HL-60/S4 treated with retinoic acid at 250 ng/mL for 4 days and 3 days (cell line): ENCODE measurements around the gene MPND.
"Not testable (repeated sequence)": the region's sequence is repeated elsewhere in the genome, so short reads cannot be mapped to it uniquely, and the experiment has no call there.

Experiments
- in situ Hi-C: fragments of 300-500 bp; cut with MboI; formaldehyde crosslinking; loops from 2 replicates; pipeline ENCODE4 v1.7.0; 2022; ENCODE audit warnings: low sequenced_read_pairs

MPND gene

DNA sequence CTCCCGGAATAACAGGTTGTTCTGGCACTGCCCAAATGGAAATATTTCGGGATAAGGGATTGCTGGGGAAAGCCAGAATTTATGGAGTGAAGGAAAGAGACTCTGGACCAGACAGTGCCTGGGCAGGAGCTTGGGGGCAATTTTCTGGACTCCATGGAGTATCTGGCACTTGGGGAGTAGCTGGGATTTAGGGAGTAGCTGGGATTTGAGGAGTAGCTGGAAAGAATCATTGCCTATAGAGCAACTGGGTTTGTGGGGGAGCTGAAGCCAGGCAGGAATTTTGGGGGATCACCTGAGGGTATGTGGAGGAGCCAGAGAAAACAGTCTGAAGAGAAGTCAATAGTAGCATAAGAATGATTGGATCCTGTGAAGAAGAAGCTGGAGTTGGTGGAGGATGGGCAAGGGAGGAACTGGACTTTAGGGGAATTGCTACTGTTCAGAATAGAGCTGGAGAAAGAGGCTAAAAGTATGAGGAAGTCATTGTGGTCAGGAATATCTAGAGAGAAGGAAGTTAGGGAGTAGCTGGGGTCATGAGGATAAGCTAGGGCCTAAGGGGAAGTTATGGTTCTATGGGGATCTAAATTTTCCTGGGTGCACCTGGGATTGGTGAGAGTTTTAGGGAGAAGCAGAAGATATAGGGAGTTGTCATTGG is 24.2 kb upstream of the MPND start:
- in situ Hi-C loops, result no loop called here

DNA sequence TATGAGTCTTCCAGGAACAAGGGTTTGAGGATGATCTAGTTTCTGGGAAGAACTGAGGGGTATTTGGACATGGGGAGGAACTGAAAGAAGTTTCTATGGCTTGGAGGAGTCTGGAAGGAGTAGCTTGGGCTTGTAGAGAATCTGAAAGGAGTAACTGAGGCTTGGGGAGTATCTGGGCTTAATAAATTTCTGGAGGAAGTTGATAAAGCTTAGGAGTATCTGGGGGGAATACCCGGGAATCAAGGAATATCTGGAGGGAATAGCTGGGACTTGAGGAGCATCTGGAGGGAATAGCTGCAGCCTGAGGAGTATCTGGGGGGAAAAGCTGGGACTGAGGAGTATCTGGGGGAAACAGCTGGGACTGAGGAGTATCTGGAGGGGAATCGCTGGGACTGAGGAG is 22.9 kb upstream of the MPND start:
- in situ Hi-C loops, result no loop called here

DNA sequence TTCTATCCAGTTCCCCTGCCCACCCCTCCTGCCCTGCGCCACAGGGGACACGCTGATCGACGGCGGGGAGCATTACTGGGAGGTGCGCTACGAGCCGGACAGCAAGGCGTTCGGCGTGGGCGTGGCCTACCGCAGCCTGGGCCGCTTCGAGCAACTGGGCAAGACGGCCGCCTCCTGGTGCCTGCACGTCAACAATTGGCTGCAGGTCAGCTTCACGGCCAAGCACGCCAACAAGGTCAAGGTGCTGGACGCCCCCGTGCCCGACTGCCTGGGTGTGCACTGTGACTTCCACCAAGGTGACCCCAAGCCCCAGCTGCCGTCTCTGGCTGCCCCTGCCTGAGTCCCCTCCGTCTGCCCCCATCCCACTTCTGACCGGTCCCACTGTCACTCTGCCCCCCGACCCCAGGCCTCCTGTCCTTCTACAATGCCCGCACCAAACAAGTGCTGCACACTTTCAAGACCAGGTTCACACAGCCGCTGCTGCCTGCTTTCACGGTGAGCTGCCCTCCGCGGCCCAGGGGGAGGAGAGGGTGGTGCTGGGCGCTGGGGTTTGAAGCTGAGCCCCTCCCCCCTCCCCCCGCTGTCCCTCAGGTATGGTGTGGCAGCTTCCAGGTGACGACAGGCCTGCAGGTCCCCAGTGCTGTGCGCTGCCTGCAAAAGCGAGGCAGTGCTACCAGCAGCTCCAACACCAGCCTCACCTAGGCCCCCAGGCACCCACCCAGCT is 20.3 kb upstream of the MPND start:
- in situ Hi-C loops, result no loop called here

DNA sequence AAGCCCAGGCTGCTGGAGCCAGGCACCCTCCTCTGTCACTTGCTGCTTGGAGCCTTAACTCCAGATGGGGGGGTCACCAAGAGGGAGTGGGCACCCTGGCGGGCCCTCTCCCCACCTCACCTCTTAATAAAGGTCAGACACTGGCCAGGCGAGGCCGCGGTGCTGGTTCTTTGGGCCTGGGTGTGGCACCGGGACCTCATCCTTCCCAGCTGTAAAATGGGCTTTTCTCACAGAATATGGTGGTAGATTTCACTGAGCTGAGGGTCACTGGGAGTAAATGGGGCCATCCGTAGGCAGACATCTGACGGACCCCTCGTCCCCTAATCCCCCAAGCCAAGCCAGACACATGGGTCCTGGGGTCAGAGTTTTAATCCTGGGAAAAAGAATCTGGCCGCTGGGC is 19.7 kb upstream of the MPND start:
- in situ Hi-C loops, result no loop called here

DNA sequence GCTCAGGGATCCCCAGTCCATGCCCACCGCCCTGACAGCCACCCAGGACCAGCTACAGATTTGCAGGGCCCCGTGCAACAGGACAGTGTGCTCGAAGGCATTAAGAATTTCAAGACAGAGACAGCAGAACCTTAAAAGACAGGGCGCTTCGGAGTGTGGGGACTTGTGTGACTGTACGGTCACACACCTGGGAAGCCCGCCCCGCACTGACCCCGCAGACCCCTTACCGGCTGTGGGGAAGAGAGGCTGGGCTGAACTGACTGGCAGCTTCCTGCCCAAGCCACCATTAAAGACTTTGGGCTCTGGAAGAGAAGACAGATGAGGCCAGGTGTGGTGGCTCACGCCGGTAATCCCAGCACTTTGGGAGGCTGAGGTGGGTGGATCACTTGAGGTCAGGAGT is 19.1 kb upstream of the MPND start:
- in situ Hi-C loops, result no loop called here

DNA sequence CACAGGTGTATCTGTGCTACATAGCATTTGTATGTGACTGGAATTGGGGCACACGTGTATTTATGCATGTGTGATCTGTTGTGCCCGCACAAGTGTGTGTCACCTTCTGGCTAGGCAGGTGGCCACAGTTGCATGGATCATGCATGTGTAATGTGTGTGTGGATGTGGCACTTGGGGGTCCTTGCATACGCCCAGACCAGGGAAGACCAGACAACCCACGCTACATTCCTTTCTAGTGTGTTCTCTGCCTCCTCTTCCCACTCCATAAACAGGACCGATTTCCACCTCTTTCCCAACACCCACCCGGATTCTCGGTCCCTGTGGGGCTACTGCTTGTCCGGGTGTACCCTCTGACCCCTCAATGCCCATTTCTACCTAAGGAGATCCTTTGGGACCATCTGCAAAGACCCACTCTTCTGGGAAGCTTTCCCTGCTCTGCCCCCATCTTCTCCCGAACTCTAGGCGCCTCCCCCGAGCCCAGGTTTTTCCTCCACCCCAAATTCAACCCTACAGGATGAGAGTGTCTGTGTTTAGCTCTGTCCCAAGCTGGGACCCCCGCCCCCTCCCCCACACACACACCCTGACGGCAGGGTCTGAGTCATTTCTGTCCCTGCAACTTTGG is 17.0 kb upstream of the MPND start:
- in situ Hi-C loops, result no loop called here

DNA sequence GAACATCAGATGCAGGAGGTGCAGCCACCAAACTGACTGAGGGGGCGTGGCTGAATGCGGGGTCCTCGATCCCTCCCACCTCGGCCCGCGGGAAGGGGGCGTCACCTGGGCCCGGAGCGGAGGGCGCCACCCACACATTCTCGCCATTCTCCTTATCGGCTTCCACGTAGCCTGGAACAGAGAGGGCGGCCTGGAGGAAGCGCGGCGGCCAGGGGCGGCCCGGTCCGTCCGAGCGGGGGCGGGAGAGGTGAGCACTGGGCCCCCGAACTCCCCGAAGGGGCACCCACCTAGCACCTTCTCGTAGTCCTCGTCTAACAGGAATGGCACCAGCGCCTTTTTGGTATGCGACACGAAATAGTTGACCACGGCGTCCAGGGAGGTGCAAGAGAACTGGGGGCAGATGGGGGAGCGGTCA is 16.5 kb upstream of the MPND start:
- in situ Hi-C loops, result no loop called here

DNA sequence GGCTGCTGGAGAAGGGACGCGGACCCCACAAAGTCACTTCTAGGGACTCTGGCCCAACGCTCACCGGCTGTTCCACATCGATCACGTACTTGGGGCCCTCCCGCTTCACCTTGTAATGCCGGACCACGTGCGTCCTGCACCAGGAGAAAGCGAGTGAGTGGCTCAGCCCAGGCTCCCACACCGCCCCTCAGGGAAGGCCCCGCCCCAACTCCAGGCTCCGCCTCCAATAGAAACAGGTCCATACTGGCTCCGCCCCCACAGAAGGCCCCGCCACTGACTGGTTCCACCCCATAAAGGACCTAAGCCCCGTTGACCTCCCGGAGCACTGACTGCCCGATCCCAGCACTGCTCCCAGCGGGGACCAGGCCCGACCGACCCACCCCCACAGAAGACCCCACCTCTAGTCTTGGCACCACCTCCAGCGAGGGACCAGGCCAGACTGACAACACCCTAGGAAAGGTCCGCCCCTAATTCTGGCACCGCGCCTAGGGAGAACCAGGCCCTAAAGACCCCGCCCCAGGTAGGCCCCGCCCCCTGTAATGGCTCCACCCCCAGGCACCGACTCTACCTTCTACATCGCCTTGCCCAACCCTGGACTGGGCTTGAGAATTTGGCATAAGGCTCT is 16.0 kb upstream of the MPND start:
- in situ Hi-C loops, result no loop called here

DNA sequence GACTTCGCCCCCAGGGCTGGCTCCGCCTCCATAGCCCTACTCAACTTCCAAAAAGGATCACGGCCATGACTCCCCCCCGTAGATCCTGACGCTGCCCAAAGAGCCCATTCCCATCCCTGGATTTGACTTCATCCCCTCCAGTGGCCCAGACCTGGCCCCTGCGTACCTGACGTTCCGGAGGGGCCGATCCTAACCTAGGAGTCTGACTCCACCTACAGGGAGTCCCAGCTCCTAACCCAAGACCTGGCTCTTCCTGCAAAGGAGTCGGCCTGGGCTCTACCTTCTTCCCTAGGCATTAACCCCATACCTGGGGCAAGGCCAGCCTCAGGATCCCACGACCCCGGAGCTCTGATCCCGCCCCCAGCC is 15.5 kb upstream of the MPND start:
- in situ Hi-C loops, result no loop called here

DNA sequence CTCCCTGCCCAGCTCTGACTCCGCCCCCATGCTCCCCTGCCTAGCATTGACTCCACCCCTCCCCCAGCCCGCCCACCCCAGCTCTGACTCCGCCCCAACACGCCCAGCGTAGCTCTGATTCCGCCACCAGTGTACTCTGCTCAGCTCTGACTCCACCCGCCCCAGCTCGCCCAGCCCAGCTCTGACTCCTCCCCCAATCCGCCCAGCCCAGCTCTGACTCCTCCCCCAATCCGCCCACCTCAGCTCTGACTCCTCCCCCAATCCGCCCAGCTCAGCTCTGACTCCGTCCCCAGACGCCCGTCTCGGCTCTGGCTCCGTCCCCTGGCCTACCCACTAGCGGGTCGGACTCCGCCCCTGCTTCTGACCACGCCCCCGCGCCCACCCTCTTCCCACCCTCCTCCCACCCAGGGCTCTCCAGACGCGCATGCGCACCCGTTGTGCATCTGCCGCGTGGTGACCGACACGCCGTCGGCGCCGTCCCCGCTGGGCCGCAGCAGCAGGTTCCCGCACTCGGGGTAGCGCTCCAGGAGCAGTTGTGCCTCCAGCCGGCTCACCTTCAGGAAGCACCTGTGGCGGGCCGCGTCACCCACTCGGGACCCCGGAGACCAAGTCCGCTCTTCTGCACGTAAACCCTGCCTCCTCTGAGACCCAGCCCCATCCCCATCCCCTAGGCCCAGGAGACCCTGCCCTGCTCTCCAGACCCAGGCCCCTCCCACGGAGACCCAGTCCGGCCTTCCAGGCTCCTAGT is 14.9 kb upstream of the MPND start:
- in situ Hi-C loops, result no loop called here

DNA sequence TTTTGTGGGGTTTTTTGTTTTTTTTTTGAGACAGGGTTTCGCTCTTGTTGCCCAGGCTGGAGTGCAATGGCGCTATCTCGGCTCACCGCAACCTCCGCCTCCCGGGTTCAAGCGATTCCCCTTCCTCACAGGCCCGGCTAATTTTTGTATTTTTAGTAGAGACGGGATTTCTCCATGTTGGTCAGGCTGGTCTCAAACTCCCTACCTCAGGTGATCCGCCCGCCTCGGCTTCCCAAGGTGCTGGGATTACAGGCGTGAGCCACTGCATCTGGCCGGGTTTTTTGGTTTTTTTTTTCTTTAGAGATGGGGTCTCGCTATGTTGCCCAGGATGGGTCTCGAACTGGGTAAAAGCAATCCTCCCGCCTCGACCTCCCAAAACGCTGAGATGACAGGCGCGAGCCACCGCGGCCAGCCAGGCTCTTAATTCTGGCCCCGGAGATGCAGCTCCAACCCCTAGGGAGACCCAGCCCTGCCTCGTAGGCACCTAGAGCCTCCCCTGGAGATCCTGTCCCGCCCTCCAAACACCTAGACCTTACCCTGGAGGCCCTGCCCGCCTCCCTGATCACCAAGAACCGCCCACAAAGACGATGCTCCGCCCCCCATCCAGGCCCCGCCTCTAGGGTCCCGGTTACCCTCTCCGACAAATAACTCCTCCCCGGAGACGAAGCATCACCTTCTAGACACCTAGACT is 14.2 kb upstream of the MPND start:
- in situ Hi-C loops, result not testable (repeated sequence)

DNA sequence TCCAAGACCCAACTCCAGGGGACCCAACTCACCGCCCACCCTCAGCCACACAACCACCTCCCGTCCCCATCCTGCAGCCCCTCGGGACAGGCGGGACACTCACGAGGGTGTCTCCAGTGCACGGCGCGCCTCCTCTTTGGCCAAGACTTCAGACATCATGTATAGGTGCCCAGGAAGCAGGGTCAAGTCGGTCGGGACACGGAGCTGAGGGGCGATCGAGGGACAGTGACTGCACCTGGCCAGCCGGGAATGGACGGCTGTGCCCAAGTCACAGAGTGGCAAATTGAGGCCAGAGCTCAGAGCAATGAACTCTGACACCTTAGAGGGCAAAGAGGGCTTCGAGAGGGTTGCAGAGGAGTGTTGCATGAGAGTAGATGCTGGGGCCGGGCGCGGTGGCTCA is 13.5 kb upstream of the MPND start:
- in situ Hi-C loops, result no loop called here

DNA sequence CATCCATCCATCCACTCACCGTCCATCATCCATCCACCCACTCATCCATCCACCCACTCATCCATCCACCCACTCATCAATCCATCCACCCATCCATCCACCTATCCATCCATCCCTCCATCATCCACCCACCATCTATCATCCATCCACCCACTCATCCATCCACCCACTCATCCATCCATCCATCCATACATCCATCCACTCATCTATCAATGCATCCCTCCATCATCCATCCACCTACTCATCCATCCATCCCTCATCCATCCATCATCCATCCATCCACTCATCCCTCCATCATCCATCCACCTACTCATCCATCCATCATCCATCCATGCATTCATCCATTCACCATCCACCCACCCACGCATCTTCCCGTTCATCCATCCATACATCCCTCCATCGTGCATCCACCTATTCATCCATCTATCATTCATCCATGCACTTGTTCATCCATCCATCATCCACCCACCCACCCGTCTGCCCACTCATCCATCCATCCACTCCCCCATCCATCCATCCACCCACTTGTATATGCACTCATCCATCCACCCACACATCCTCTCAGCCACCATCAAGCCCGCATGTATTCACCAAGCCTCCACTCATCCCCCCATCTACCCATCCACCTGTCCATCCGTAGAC is 8.3 kb upstream of the MPND start:
- in situ Hi-C loops, result no loop called here

DNA sequence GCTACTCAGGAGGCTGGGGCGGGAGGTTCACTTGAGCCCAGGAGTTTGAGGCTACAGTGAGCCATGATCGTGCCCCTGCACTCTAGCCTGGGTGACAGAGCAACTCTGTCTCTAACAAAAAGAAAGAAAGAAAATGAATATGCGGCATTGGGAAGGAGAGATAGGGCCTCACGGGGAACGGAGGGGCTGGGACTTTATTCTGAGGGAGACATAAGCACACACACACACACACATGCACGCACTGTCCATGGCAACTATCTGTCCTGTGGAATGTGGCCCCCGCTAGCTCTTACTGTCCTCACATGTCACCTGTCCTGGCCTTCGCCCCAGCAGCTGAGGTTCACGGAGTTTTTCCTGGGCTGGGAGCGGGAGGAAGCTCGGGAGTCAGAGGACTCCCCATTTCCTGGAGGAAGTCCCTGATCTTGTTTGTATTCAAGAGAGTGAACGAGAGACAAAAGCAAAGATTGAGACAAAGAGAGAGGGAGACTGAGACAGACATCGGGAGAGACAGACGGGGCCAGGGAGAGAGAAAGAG is 5.4 kb upstream of the MPND start:
- in situ Hi-C loops, result no loop called here

DNA sequence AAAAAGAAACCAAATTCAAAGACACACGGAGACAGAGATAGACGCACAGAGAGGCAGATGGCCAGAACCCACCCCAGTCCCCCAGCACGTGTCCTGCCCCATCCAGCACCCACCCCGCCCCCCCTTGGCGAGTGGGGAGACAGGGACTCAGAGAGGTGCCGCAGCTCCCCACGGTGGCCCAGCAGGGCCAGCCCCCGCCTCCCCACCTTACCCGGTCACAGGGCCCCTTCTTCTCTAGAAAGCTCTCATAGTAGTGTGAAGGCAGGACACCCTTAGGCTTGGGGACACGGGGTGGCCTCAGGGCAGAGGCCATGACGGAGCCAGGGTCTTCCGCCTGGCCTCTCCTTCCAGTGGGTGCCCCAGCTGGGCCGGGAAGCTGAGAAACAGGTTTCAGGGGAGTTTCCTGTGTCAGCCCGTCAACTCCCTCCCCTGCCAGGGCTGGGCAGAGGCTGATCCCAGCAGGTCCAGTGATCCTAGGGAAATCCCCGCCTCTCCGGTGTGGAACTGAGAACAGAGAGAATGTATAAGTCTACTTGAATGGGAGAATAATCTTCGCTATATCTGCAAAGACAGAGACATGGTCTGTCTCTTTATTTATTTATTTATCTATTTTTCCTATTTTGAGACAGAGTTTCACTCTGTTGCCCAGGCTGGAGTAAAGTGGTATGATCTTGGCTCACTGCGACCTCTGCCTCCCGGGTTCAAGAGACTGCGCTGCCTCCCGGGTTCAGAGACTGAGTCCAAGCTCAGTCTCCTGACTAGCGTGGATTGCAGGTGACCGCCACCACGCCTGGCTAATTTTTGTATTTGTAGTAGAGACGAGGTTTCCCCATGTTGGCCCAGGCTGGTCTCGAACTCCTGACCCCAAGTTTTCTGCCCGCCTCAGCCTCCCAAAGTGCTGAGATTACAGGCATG is 4.7 kb upstream of the MPND start, which contains the start of gene STAP2:
Gene STAP2 (minus strand): TSS at position 387 of the 915 bp plus-strand sequence. CDS start 74 bp downstream, at position 313.
- in situ Hi-C loops, result no loop called here

DNA sequence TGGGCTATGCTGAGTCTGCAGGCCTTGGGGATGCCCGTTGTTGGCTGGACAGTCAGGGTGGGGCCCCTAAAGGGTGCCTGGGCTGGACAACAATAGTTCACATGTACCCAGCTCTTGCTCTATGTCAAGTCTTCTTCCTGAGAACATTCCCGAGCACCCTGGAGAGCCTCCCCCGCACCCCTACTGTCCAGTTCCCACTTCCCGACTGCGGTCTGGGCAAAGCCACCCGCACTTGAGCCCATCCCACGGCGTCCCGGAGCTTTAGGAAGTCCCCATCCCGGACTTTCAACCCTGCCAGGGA is 1.1 kb upstream of the MPND start:
- in situ Hi-C loops, result no loop called here

DNA sequence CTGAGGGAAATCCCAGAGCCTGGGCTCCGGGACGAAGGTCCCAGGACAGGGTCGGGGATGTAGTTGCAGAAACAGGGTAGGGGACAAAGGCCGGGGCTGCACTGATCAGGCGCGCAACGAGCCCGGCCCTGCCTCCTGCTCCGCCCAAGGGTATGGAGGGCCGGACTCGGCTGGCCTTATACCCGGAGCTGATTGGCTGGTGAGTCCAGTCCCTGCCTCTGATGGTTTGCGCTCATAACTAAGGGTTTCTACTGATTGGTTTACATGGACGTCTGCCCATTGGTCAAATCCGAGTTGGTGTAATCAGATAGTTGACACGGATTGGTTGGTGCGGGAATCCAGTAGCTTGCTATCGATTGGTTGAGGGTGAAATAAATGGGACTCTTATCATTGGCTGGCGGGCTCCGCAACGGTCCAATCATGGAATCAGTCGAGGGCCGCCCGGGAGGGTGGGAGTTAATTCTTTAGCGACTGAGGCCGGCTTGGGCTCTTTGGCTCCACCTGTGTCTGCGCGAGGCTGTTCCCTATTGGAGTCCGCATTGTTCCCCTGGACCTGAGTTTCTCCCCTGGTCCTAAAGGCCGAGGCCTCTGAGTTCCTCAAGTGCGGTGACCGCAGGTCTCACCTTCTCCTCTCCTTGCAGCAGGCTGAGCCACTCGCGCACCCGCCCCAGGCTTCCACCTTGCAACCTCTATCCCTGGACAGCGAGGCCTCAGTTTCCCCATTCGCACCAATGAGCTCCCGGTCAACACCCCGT is 570 bp upstream of the MPND start:
- in situ Hi-C loops, result no loop called here

DNA sequence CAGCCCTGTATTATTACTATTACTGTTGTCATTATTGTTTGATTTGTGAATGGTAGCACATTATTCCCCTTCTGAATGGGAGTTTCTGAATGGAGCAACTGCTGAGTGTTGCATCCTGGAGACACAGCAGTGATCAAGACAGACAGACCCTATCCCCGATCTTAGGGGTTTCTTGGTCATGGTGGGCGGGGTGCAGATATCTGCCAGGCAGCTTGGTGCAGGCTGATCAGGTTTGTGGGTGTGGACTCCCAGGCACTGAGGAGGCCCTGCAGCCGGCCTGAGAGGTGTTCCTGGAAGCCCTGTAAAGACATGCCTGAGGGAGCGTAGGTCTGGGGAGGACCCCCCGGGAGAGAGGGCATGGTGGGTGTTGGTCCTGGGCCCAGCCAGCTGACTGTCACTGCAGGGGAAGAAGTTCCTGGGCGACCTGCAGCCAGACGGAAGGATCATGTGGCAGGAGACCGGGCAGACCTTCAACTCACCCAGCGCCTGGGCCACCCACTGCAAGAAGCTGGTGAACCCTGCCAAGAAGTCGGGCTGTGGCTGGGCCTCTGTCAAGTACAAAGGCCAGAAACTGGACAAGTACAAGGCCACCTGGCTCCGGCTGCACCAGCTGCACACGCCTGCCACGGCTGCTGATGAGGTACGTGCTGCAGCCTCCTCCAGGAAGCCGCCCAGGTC is 2.1 kb downstream of the MPND start:
- in situ Hi-C loops, result no loop called here
